Left ventricle myocardium superior (tissue), 1 donor: ENCODE results near the gene SLC6A17. TPM values are rescaled to one million over a fixed set of nuclear protein-coding genes. Genes with fewer than 3 reads are reported as not detected.

Source experiments
- ATAC-seq: fragments of 200-7000 bp; cut with Tn5 transposase; one replicate; pipeline ENCODE4 v1.9.1; 2020; ENCODE audit warnings: mild to moderate bottlenecking, moderate library complexity
- DNase-seq: peaks from one replicate; pipeline ENCODE4 v3.0.0-alpha.2; 2020
- intact Hi-C: fragments of 100-400 bp; cut with micrococcal nuclease; formaldehyde crosslinking; loops from one replicate; pipeline ENCODE4 v1.11.0; 2022
- long read RNA-seq: library from polyadenylated mRNA; unstranded; transcript quantifications from one replicate; pipeline ENCODE4 v2.0.0, GENCODE V29; 2021
- total RNA-seq: library from RNA; stranded (reverse); fragmentation: NEBNext Ultra II Directional; extraction: Animal tissue kit (Norgen Biotek cat#: 25700); gene quantifications from one replicate; pipeline ENCODE4 v1.2.1, GENCODE V29; 2021
- donor health status: DM: no; HTN: yes; CAD: no; lungs with severe emphysema.

The SLC6A17 gene
- total RNA-seq, result not detected
- long read RNA-seq, result 0 reads

DNA sequence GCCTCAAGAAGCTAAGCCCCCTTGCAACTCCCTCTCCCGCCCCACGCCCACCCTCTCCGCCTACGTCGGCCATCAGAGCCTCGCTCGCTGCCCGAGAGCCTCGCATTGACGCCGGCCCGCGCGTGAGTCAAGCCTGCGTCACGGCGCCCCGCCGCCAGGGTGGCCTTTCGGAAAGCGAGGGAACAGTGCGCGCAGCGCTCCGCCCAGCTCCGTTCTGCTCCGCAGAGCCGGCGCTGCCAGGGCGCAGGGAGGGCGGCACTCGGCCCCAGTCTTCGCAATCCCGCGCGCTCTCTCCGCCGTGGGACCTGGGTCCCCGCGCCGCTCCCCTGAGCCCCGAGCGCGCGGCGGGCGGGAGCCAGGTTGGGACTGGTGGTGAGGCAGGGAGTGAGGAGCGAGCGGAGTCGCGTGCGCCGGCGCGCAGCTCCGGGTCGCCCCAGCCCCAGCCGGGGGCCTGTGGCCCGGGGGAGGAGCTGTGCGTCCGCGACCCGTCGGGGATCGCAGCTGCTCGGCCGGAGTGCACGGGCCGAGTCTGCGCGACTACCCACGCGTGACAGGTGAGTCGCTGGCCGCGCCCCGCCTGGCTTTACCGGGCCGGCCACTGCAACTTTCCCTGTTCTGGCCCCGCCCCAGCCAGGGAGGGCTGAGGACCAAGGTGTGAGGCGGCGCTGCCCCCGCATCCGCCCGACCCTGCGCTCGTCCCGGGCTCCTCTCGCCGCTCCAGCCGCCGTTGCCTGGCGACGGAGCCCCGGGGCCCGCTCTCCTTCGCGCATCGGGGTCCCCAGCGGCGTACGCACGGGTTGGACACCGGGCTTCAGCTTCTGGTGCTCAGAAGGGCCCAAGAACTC is at the start of gene SLC6A17:
SLC6A17 (plus strand) TSS at position 165 of the 845 bp plus-strand sequence. CDS start 16,436 bp downstream, outside the sequence.
- ATAC-seq (peak; percentile 38), DNase-seq (no peak)
- intact Hi-C loops, result no loop called here

DNA sequence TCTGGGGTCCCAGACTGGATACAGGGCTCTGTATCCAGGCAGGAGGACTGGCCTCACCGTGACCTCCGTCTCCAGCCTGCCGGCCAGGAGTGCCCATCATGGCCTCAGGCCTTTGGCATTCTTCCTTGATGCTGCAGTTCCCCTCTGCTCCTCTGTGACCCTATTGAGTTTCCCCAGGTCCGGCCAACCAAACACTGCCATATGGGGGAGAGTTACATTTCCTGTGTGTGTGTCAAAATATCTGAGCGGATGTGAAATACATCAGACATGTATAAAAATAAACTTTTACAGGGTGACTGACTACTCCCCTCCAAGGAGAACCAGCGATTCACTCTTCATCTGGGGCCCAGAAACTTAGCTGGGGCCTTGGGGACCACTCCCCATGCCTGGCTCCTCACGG is 48.2 kb upstream of the SLC6A17 start:
- intact Hi-C loops, result no loop called here

DNA sequence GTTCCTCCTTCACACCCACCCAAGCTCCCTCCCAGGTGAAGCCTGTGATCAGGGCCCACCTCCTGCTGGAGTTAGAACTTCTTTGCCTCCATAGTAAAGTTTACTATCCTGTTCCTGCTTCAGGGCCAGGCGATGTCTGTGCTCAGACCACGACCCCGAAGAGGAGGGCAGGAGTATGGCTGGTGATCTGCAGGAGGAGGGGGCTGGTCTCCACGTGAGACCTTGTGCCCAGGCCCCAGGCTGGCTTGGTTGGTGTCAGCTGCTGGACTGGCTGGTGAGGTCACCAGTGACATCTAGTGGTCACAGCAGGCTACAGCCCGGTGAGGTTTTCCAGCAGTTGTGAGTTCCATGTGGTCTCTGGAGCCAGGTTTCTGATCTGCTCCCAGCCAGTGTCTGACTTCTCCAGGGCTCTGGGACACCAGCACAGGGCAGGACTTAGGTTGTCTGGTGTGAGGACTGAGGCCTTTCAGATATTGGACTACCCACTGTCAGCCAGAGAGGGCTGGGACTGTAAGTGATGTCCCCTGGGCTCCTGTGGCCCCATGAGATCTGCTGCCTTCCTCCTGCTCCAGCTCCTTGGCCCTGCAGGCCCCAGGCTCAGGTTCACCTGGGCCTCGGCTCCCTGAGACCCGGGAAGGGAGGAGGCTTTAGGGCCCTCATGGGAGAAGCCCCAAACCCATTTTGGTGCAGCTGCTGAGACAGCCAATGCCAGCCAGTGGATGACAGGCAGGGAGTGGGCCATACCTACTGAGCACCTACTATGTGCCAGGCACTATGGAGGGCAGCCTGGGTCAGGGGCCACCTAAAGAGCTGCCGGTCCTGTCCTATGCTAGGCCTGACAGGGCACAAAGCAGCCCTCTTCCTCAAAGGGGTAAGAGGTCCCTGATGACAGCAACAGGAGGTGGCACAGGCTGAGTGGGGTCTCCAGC is 44.0 kb upstream of the SLC6A17 start:
- peak; percentile 72 for DNase-seq
- peak; percentile 89 for ATAC-seq
- intact Hi-C loops, result loop anchor here (5.0 kb wide), 1 partner anchor 54 kb away; no protein-coding TSS in a partner anchor

More for the DNA sequence above, 48.2 kb upstream of the SLC6A17 start:
- DNase-seq (no peak), ATAC-seq (no peak)

- peak; percentile 48 for ATAC-seq
- DNase-seq, result peak; percentile 37
- intact Hi-C loops, result loop anchor here (5.0 kb wide), 1 partner anchor 56 kb away; no protein-coding TSS in a partner anchor
Measured at GRCh38 chr1:110107867-110108469, 42.3 kb upstream of the SLC6A17 start.

- DNase-seq (no peak), ATAC-seq (no peak)
- intact Hi-C loops, result no loop called here
Measured at GRCh38 chr1:110111081-110111480, 39.2 kb upstream of the SLC6A17 start.

- no peak for DNase-seq
- intact Hi-C loops, result no loop called here
- no peak for ATAC-seq
Measured at GRCh38 chr1:110112143-110112542, 38.2 kb upstream of the SLC6A17 start, which contains the start of gene UBL4B. UBL4B (plus strand) TSS chr1:110112443; CDS start chr1:110112535, 92 bp downstream.

GRCh38 chr1:110112656-110113055 is 37.6 kb upstream of the SLC6A17 start:
- no peak for DNase-seq
- no peak for ATAC-seq
- intact Hi-C loops, result no loop called here

GRCh38 chr1:110113551-110113950 is 36.7 kb upstream of the SLC6A17 start:
- DNase-seq (no peak), ATAC-seq (no peak)
- intact Hi-C loops, result no loop called here

GRCh38 chr1:110114173-110114572 is 36.1 kb upstream of the SLC6A17 start:
- intact Hi-C loops, result no loop called here
- DNase-seq (no peak), ATAC-seq (no peak)

- intact Hi-C loops, result no loop called here
- DNase-seq (no peak), ATAC-seq (no peak)
Measured at GRCh38 chr1:110114784-110115183, 35.5 kb upstream of the SLC6A17 start.

DNA sequence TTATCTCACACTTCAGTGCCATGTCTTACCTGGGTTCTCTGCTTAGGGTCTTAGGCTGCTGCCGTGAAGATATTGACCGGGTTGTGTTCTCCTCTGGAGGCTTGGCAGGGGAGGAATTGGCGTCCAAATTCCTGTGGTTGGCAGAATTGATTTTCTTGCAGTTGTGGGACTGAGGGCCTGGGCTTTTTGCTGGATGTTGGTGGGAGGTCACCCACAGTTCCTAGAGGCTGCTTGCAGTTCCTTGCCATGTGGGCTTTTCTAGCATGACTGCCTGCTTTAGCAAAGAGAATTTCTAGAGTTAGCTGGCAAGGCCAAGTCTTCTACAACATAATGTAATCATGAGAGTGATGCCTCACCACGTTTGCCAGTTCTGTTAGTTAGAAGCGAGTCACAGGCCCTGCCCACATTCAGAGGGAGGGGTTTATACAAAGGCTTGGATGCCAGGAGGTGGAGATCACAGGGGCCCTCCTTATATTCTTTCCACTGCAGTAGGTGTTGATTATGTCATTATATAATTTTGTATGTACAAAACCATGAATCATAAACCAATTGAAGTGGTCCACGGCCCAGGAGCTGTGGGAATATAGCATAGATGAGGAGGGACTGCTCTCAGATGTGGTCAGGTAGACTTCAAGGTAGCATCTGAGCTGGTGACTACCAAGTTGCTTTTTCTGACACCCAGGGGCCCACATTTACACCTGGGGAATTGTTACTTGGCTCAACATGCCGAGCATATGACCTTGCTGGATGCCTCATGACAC is 31.5 kb upstream of the SLC6A17 start:
- DNase-seq (no peak), ATAC-seq (no peak)
- intact Hi-C loops, result no loop called here

- no peak for ATAC-seq
- intact Hi-C loops, result no loop called here
- no peak for DNase-seq
Measured at GRCh38 chr1:110119843-110120242, 30.5 kb upstream of the SLC6A17 start.

DNA sequence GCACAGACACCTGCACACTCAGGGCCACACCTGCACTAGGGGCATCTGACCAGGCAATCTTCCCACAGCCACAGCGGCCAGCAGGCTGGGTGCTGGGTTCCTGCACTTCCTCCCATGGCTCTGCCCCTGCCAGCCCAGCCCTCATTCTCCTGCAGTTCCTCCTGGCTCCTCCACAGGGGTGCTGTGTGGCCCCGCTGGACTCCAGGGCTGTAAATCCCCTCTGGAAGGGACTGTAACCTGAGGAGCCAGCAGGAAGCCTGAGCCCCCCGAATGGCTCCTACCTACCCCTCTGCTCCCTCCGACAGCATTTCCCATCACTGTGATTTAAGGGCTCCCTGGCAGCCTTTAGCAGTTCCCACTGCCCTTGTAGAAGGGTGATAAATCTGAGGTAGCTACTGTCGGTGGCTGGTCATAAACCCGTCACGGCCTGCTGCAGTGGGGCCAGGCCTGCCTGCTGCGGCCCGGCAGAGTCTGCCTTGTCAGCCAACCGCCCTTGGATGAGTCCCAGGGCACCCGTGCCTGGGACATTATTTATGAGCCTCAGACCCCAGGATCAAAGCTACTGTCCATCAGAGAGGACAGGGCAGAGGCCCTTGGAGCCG is 29.2 kb upstream of the SLC6A17 start:
- intact Hi-C loops, result no loop called here
- ATAC-seq, result no peak
- no peak for DNase-seq

- no peak for DNase-seq
- ATAC-seq, result no peak
- intact Hi-C loops, result no loop called here
Measured at GRCh38 chr1:110123224-110123623, 27.1 kb upstream of the SLC6A17 start.

DNA sequence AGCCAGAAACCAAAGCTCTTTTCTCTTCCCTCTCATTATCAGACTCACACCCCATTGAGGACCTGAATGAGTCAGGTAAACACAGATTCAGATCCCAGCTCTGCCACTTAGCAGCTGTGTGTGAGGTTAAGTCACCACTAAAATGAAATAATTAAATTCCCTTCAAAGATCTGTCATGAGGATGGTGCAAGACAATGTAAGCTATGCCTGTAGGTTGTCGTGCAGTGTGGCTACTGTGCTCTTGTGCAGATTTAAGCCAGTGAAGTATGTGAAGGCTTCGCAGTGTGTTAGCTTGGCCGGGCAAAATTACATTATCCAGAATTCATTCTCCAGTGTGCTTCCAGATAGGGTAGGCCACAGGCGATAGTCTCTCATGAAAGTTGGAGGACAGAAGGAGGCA is 24.5 kb upstream of the SLC6A17 start:
- DNase-seq (no peak), ATAC-seq (no peak)
- intact Hi-C loops, result no loop called here

DNA sequence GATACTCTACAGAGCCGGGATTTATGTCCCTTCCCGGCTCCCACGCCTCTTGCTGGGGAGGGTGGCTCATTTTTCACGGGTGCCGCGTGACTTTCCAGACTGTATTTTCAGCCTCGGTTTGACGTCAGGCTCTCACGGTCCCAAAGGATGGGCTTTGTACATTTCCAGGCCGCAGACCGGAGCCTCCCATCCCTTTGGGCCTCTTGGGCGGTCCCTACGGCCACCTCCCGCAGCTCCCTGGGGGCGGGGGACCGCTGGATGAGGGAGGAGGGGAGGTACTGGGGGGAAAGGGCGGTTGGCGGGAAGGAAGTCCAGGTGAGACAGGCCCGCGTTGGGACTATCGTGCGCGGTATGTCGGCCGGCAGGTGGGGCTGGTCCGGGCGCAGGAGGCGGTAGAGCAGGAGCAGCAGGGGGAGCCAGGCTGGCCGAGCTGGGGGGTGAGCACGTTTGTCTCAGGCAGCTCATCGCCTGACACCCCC is 20.1 kb upstream of the SLC6A17 start:
- DNase-seq, result peak; percentile 42
- intact Hi-C loops, result no loop called here
- peak; percentile 61 for ATAC-seq

DNA sequence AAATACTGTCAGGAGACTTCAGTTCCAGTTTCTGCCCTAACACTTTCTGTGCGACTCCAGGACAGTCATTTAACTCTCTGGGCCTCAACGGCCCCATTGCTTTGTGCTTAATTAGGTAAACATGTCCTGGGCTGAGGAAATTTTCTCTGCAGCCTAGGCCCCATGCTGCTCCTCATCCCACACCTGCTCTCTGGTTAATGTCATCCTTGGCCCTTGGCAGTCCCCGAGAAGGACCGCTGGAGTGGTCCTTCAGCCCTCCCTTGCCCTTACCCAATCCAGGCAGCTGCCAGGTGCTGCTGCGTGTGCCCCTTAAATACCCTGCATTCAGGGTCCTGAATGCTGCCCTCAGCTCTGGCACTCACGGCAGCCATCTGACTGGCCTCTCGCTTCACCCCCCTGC is 19.3 kb upstream of the SLC6A17 start:
- ATAC-seq, result no peak
- DNase-seq, result no peak
- intact Hi-C loops, result no loop called here

- ATAC-seq, result no peak
- intact Hi-C loops, result no loop called here
- no peak for DNase-seq
Measured at GRCh38 chr1:110132682-110133081, 17.6 kb upstream of the SLC6A17 start.
